Measurements from ENCODE around the gene TRIP4. TPM values are rescaled to one million over a fixed set of nuclear protein-coding genes. Genes with fewer than 3 reads are reported as not detected.
A peak's percentile ranks its signal among the peaks of the same experiment; 100 is the strongest.
"Not testable (repeated sequence)": the region's sequence is repeated elsewhere in the genome, so short reads cannot be mapped to it uniquely, and the experiment has no call there.

TRIP4 gene
- total RNA-seq, 1 donor from 2014 or later: 9.4 TPM

- no peak for TF ChIP-seq CTCF (conservative IDR thresholded peaks at IDR 0.05; ENCODE audit: low read depth, low read length)
- DNase-seq (ENCODE audit: low read depth): no peak
- H3K4me3 ChIP-seq (ENCODE audit: low read depth, low read length): peak overlapping the region; percentile 85
Observed at GRCh38 chr15:64356710-64357040, 31.0 kb upstream of the TRIP4 start.

GRCh38 chr15:64361259-64361658 lies 26.4 kb upstream of the TRIP4 start:
- no peak for DNase-seq (ENCODE audit: low read depth)
- no peak for TF ChIP-seq CTCF (conservative IDR thresholded peaks at IDR 0.05; ENCODE audit: low read depth, low read length)
- H3K4me3 ChIP-seq (ENCODE audit: low read depth, low read length): no peak overlapping the region

- no peak for DNase-seq (ENCODE audit: low read depth)
- H3K4me3 ChIP-seq (ENCODE audit: low read depth, low read length): no peak overlapping the region
- TF ChIP-seq CTCF (conservative IDR thresholded peaks at IDR 0.05; ENCODE audit: low read depth, low read length): no peak
Observed at GRCh38 chr15:64369078-64369607, 18.5 kb upstream of the TRIP4 start.

- H3K4me3 ChIP-seq (ENCODE audit: low read depth, low read length); DNase-seq (ENCODE audit: low read depth): not testable (repeated sequence)
Observed at GRCh38 chr15:64371383-64371782, 16.3 kb upstream of the TRIP4 start.

- no peak overlapping the region for H3K4me3 ChIP-seq (ENCODE audit: low read depth, low read length)
- no peak for TF ChIP-seq CTCF (conservative IDR thresholded peaks at IDR 0.05; ENCODE audit: low read depth, low read length)
- no peak for DNase-seq (ENCODE audit: low read depth)
Observed at GRCh38 chr15:64373360-64373759, 14.3 kb upstream of the TRIP4 start.

GRCh38 chr15:64379216-64379960 lies 8.2 kb upstream of the TRIP4 start:
- no peak for TF ChIP-seq CTCF (conservative IDR thresholded peaks at IDR 0.05; ENCODE audit: low read depth, low read length)
- no peak for DNase-seq (ENCODE audit: low read depth)
- H3K4me3 ChIP-seq (ENCODE audit: low read depth, low read length): peak overlapping the region; percentile 20

- H3K4me3 ChIP-seq (ENCODE audit: low read depth, low read length): peak overlapping the region; percentile 67
- not testable (repeated sequence) for DNase-seq (ENCODE audit: low read depth)
Observed at GRCh38 chr15:64380130-64380870, 7.3 kb upstream of the TRIP4 start.

Measured in epithelial cell of proximal tubule (primary cell).